Peyer's patch (tissue), 4 donors: ENCODE measurements around the gene IGF2R.

Experiments used
- POLR2A ChIP-seq, 2 donors: fragments of 450-650 bp; IDR thresholded peaks; one replicate each; pipeline ENCODE4 v1.5.1; 2017; ENCODE audit warnings: antibody characterized with exemption in 2 of 2, mild to moderate bottlenecking in 2 of 2, moderate library complexity in 2 of 2
- TF ChIP-seq, protein P1 (sequence below), 6 experiments: fragments of 450-650 bp in 4 of 6; fragments of 200-600 bp in 2 of 6; sonication (generic) in 1 of 6; IDR thresholded peaks; one replicate each; pipeline ENCODE4 v1.5.1; 2017 to 2019; ENCODE audit warnings: antibody characterized with exemption in 6 of 6, mild to moderate bottlenecking in 3 of 6, moderate library complexity in 1 of 6

DNA sequence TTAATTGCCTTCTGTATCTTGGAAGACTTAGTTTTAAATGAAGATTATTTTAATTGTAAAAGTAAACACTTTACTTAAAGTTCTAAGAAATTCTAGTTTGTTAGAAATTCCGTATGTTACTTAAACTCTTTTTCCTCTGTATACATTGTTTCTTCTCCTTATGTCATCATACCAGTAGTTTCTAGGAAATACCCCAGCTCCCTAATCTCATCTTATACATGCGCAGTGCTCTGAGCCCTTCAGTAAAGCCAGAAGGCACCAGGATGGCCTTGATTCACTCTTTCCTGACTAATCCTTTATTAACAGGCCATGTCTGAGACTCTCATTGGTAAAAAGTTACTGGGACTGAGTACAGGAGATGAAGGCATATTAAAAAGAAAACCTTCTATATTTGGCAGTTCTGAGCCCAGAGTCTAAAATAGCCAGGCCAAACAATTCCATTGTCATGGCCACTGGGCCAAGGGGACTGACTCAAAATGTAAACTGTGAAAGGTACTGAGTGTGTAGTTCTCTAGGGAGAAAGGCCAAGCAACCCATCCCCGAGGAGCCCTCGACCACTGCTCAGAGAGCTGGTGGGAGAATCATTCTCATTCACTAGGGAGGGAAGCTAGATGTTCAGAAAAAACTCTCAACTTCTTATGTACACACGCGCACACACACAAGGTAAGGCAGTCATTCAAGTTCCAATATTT is 177.7 kb downstream of the IGF2R start:
- TF ChIP-seq POLR2A (IDR thresholded peaks at IDR 0.05) = no peak
- TF ChIP-seq, protein P1, sequence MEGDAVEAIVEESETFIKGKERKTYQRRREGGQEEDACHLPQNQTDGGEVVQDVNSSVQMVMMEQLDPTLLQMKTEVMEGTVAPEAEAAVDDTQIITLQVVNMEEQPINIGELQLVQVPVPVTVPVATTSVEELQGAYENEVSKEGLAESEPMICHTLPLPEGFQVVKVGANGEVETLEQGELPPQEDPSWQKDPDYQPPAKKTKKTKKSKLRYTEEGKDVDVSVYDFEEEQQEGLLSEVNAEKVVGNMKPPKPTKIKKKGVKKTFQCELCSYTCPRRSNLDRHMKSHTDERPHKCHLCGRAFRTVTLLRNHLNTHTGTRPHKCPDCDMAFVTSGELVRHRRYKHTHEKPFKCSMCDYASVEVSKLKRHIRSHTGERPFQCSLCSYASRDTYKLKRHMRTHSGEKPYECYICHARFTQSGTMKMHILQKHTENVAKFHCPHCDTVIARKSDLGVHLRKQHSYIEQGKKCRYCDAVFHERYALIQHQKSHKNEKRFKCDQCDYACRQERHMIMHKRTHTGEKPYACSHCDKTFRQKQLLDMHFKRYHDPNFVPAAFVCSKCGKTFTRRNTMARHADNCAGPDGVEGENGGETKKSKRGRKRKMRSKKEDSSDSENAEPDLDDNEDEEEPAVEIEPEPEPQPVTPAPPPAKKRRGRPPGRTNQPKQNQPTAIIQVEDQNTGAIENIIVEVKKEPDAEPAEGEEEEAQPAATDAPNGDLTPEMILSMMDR (IDR thresholded peaks at IDR 0.05) = no peak
